PC-3 (cell line): ENCODE data around the gene CBX1.

ENCODE experiments used
- EZH2 ChIP-seq: fragments of 300-600 bp; sonication (generic); IDR thresholded peaks from one replicate; pipeline ENCODE4 v1.6.1; 2017; ENCODE audit warnings: antibody characterized with exemption, mild to moderate bottlenecking, low read length; ENCODE audit not compliant: unreplicated experiment
- EZH2phosphoT487 ChIP-seq: fragments of 300-600 bp; sonication (generic); IDR thresholded peaks from 2 replicates; pipeline ENCODE4 v1.6.1; 2018; ENCODE audit warnings: mild to moderate bottlenecking, antibody characterized with exemption, low read length, borderline replicate concordance
- TF ChIP-seq, protein P1 (sequence below): fragments of 300-600 bp; sonication (generic); conservative IDR thresholded peaks from 2 replicates; pipeline ENCODE4 v1.5.1; 2017; ENCODE audit warnings: antibody characterized with exemption, low read depth, mild to moderate bottlenecking, low read length

DNA sequence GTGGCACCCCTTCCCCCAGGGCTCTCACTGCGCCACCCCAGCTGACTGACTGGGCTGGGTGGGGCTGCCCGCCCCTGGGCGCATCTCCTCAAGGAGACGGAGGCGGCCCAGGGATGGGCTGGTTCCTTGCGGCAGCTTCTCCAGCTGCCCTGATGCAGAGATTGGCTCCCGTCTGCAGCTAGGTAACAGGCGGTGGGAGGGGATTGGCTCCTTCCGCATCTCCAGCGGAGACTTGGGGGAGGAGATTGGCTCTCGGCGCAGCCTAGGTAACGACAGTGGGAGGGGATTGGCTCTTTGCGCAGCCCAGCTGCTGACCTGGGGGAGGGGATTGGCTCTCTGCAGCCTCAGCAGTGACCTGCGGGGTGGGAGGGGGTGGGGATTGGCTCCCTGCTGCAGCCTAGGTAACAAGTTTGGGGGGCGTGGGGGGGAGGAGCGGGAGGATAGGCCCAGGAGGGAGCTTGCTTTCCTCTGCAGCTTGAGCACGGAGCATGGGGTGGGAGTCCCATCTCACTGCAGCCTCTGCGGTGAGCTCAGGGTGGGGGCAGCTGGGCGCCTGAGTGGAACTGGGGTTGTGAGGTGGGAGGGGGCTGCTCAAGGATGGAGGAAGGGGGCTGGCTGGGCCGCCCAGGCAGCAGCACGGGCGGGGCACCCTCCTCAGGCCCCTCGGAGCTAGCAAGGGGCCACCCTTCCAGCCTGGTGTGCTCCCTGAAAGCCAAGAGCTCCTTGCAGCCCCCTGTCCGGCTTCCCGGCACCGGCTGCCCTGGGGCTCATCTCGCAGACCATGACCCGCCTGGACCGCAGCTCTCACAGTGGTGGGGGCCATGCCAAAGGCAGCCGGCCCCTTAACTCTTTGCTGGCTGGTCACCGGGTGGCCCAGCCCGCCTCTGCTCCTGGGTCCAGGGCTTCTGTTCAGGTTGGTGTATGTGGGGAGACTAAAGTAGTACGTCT is 46.8 kb downstream of the CBX1 start:
- TF ChIP-seq, protein P1, sequence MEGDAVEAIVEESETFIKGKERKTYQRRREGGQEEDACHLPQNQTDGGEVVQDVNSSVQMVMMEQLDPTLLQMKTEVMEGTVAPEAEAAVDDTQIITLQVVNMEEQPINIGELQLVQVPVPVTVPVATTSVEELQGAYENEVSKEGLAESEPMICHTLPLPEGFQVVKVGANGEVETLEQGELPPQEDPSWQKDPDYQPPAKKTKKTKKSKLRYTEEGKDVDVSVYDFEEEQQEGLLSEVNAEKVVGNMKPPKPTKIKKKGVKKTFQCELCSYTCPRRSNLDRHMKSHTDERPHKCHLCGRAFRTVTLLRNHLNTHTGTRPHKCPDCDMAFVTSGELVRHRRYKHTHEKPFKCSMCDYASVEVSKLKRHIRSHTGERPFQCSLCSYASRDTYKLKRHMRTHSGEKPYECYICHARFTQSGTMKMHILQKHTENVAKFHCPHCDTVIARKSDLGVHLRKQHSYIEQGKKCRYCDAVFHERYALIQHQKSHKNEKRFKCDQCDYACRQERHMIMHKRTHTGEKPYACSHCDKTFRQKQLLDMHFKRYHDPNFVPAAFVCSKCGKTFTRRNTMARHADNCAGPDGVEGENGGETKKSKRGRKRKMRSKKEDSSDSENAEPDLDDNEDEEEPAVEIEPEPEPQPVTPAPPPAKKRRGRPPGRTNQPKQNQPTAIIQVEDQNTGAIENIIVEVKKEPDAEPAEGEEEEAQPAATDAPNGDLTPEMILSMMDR, result no peak
- TF ChIP-seq EZH2 (no peak), EZH2phosphoT487 (no peak)
